NCI-H345 (cell line): ENCODE measurements around the gene NPC2.

Experiments used
- DNase-seq: peaks from one replicate; lab custom pipeline; 2025; lab: John Stamatoyannopoulos, UW

The NPC2 gene

GRCh38 chr14:74519316-74520074 is 26.4 kb upstream of the NPC2 start:
- DNase-seq = no peak

- DNase-seq = no peak
Observed at GRCh38 chr14:74518221-74518620, 25.1 kb upstream of the NPC2 start.

- DNase-seq = no peak
Observed at GRCh38 chr14:74517731-74518130, 24.6 kb upstream of the NPC2 start.

GRCh38 chr14:74516451-74517160 is 23.5 kb upstream of the NPC2 start:
- DNase-seq = no peak

- DNase-seq = no peak
Observed at GRCh38 chr14:74515891-74516412, 22.8 kb upstream of the NPC2 start.

GRCh38 chr14:74514471-74514941 is 21.4 kb upstream of the NPC2 start:
- DNase-seq = no peak

- DNase-seq = no peak
Observed at GRCh38 chr14:74511966-74512830, 19.1 kb upstream of the NPC2 start.

GRCh38 chr14:74510959-74511409 is 17.9 kb upstream of the NPC2 start:
- no peak for DNase-seq

GRCh38 chr14:74510223-74510931 is 17.3 kb upstream of the NPC2 start:
- DNase-seq = no peak

- no peak for DNase-seq
Observed at GRCh38 chr14:74509587-74510222, 16.6 kb upstream of the NPC2 start.

- no peak for DNase-seq
Observed at GRCh38 chr14:74508844-74509428, 15.8 kb upstream of the NPC2 start.

- DNase-seq = peak; percentile 21
Observed at GRCh38 chr14:74508292-74508731, 15.2 kb upstream of the NPC2 start.

- no peak for DNase-seq
Observed at GRCh38 chr14:74507840-74508239, 14.7 kb upstream of the NPC2 start.

- no peak for DNase-seq
Observed at GRCh38 chr14:74507085-74507484, 14.0 kb upstream of the NPC2 start.

- DNase-seq = no peak
Observed at GRCh38 chr14:74506411-74506851, 13.3 kb upstream of the NPC2 start.

- DNase-seq = no peak
Observed at GRCh38 chr14:74505831-74506230, 12.7 kb upstream of the NPC2 start.

- no peak for DNase-seq
Observed at GRCh38 chr14:74504874-74505720, 12.0 kb upstream of the NPC2 start.

- DNase-seq = no peak
Observed at GRCh38 chr14:74504412-74504811, 11.3 kb upstream of the NPC2 start.

- DNase-seq = no peak
Observed at GRCh38 chr14:74503938-74504335, 10.8 kb upstream of the NPC2 start.
